H9 (cell line): ENCODE data around the gene STK11. TPM values are rescaled to one million over a fixed set of nuclear protein-coding genes. Genes with fewer than 3 reads are reported as not detected.
A peak's percentile ranks its signal among the peaks of the same experiment; 100 is the strongest.

Source experiments
- DNase-seq: peaks from one replicate; pipeline ENCODE4 v3.0.0-alpha.2; 2017
- H2AFZ ChIP-seq: one replicate; pipeline ENCODE4 v1.6.1; 2013; ENCODE audit warnings: mild to moderate bottlenecking, low read length, control low read depth, moderate library complexity
- H2AK5ac ChIP-seq: 2 replicates; pipeline ENCODE4 v1.6.1; 2013; ENCODE audit warnings: low read length, control low read depth, mixed read lengths; ENCODE audit not compliant: insufficient read length
- H2BK120ac ChIP-seq: one replicate; pipeline ENCODE4 v1.6.1; 2013; ENCODE audit warnings: low read depth, mild to moderate bottlenecking, low read length, control low read depth, inconsistent platforms; ENCODE audit not compliant: poor library complexity, severe bottlenecking
- H2BK12ac ChIP-seq: 2 replicates; pipeline ENCODE4 v1.6.1; 2013; ENCODE audit warnings: low read length, control low read depth, mixed read lengths, low read depth; ENCODE audit not compliant: insufficient read length
- H2BK15ac ChIP-seq: 2 replicates; pipeline ENCODE4 v1.6.1; 2013; ENCODE audit warnings: low read depth, low read length, control low read depth
- H2BK20ac ChIP-seq: one replicate; pipeline ENCODE4 v1.6.1; 2013; ENCODE audit warnings: low read depth, mild to moderate bottlenecking, low read length, control low read depth, inconsistent platforms; ENCODE audit not compliant: poor library complexity, severe bottlenecking
- H2BK5ac ChIP-seq: 2 replicates; pipeline ENCODE4 v1.6.1; 2013; ENCODE audit warnings: low read length, control low read depth, mixed read lengths; ENCODE audit not compliant: insufficient read length
- H3K14ac ChIP-seq: 2 replicates; pipeline ENCODE4 v1.6.1; 2013; ENCODE audit warnings: low read length, control low read depth; ENCODE audit not compliant: insufficient read depth
- H3K18ac ChIP-seq: 2 replicates; pipeline ENCODE4 v1.6.1; 2013; ENCODE audit warnings: low read depth, mild to moderate bottlenecking, mixed read lengths, low read length, control low read depth; ENCODE audit not compliant: insufficient read length
- H3K23ac ChIP-seq: 2 replicates; pipeline ENCODE4 v1.6.1; 2013; ENCODE audit warnings: low read length, control low read depth, mixed read lengths, low read depth; ENCODE audit not compliant: insufficient read length
- H3K23me2 ChIP-seq: 2 replicates; pipeline ENCODE4 v1.6.1; 2013; ENCODE audit warnings: low read depth, mild to moderate bottlenecking, mixed read lengths, low read length, control low read depth; ENCODE audit not compliant: insufficient read length, poor library complexity, severe bottlenecking
- H3K27ac ChIP-seq: 2 replicates; pipeline ENCODE4 v1.5.1; 2013; ENCODE audit warnings: low read length, control low read depth, mixed read lengths, low read depth; ENCODE audit not compliant: insufficient read length
- H3K27me3 ChIP-seq: 2 replicates; pipeline ENCODE4 v1.6.1; 2013; ENCODE audit warnings: low read length, control low read depth, inconsistent platforms; ENCODE audit not compliant: insufficient read depth
- H3K4ac ChIP-seq: 2 replicates; pipeline ENCODE4 v1.6.1; 2013; ENCODE audit warnings: low read depth, mild to moderate bottlenecking, control low read depth, inconsistent platforms, low read length, moderate library complexity
- H3K4me1 ChIP-seq: 2 replicates; pipeline ENCODE4 v1.6.1; 2013; ENCODE audit warnings: low read length, control low read depth, inconsistent platforms; ENCODE audit not compliant: insufficient read depth
- H3K4me2 ChIP-seq: 2 replicates; pipeline ENCODE4 v1.6.1; 2013; ENCODE audit warnings: low read length, control low read depth, mixed read lengths; ENCODE audit not compliant: insufficient read length, insufficient read depth
- H3K56ac ChIP-seq: 2 replicates; pipeline ENCODE4 v1.6.1; 2013; ENCODE audit warnings: low read depth, mild to moderate bottlenecking, mixed read lengths, low read length, control low read depth; ENCODE audit not compliant: insufficient read length
- H3K79me1 ChIP-seq: 2 replicates; pipeline ENCODE4 v1.6.1; 2013; ENCODE audit warnings: low read depth, mild to moderate bottlenecking, moderate library complexity, low read length, control low read depth, inconsistent platforms; ENCODE audit not compliant: insufficient read depth, poor library complexity, severe bottlenecking
- H3K79me2 ChIP-seq: 2 replicates; pipeline ENCODE4 v1.6.1; 2013; ENCODE audit warnings: low read length, control low read depth, inconsistent platforms; ENCODE audit not compliant: insufficient read depth
- H3K9ac ChIP-seq: 2 replicates; pipeline ENCODE4 v1.6.1; 2013; ENCODE audit warnings: low read length, control low read depth, mixed read lengths; ENCODE audit not compliant: insufficient read length; ENCODE audit errors: extremely low read depth
- H3K9me3 ChIP-seq: one replicate; pipeline ENCODE4 v1.6.1; 2013; ENCODE audit warnings: low read depth, low read length, inconsistent platforms; ENCODE audit not compliant: control insufficient read depth
- H3T11ph ChIP-seq: one replicate; pipeline ENCODE4 v1.6.1; 2013; ENCODE audit warnings: mild to moderate bottlenecking, low read length, control low read depth, inconsistent platforms
- H4K20me1 ChIP-seq: one replicate; pipeline ENCODE4 v1.6.1; 2013; ENCODE audit not compliant: control insufficient read depth, insufficient read length, insufficient read depth
- H4K5ac ChIP-seq: 2 replicates; pipeline ENCODE4 v1.6.1; 2013; ENCODE audit warnings: low read depth, mild to moderate bottlenecking, mixed read lengths, low read length, control low read depth; ENCODE audit not compliant: insufficient read length
- H4K8ac ChIP-seq: replicated peaks from 2 replicates; pipeline ENCODE4 v1.6.1; 2013; ENCODE audit warnings: low read length, control low read depth, mixed read lengths, low read depth; ENCODE audit not compliant: insufficient read length
- H4K91ac ChIP-seq: 2 replicates; pipeline ENCODE4 v1.6.1; 2013; ENCODE audit warnings: low read depth, mild to moderate bottlenecking, moderate library complexity, mixed read lengths, low read length, control low read depth; ENCODE audit not compliant: insufficient read length
- H3K27ac Mint-ChIP-seq, 3 experiments: 2 replicates in 2 of 3; 3 replicates in 1 of 3; pipeline ENCODE4 v1.8.0; 2020 to 2021; ENCODE audit warnings: mixed read lengths in 3 of 3, mild to moderate bottlenecking in 1 of 3, moderate library complexity in 1 of 3
- H3K27me3 Mint-ChIP-seq: 2 replicates; pipeline ENCODE4 v1.8.0; 2021; ENCODE audit warnings: low read depth, mild to moderate bottlenecking, moderate library complexity, mixed read lengths
- H3K36me3 Mint-ChIP-seq, 3 experiments: 2 replicates in 2 of 3; 3 replicates in 1 of 3; pipeline ENCODE4 v1.8.0; 2020 to 2021; ENCODE audit warnings: low read depth in 3 of 3, mixed read lengths in 3 of 3; ENCODE audit not compliant: insufficient read depth in 1 of 3
- H3K4me1 Mint-ChIP-seq, 2 experiments: 2 replicates each; pipeline ENCODE4 v1.8.0; 2020; ENCODE audit warnings: mixed read lengths in 2 of 2
- H3K4me3 Mint-ChIP-seq, 2 experiments: 2 replicates in 1 of 2; 3 replicates in 1 of 2; pipeline ENCODE4 v1.8.0; 2020 to 2021; ENCODE audit warnings: mild to moderate bottlenecking in 2 of 2, mixed read lengths in 2 of 2, moderate library complexity in 1 of 2
- H3K9me3 Mint-ChIP-seq, 2 experiments: 2 replicates in 1 of 2; 3 replicates in 1 of 2; pipeline ENCODE4 v1.8.0; 2020; ENCODE audit warnings: mild to moderate bottlenecking in 2 of 2, mixed read lengths in 2 of 2, moderate library complexity in 1 of 2
- CTCF ChIP-seq: fragments of 200-600 bp; sonication (generic); conservative IDR thresholded peaks from 3 replicates; pipeline ENCODE4 v1.8.0; 2021; ENCODE audit warnings: antibody characterized with exemption, mild to moderate bottlenecking
- WGBS: extraction: QIAGEN DNeasy Blood & Tissue Kit; methylation state at CpG from one replicate; pipeline ENCODE4 v1.1.7; 2013; ENCODE audit warnings: missing lambda C conversion rate, low lambda C conversion rate, mixed read lengths; ENCODE audit not compliant: insufficient read length; ENCODE audit errors: extremely low coverage; 5-methylcytosine and 5-hydroxymethylcytosine counted together
- total RNA-seq: library from RNA; stranded (reverse); gene quantifications from 2 replicates; pipeline ENCODE4 v1.2.1, GENCODE V29; 2021

STK11 gene
- total RNA-seq, 1 experiment from 2014 or later, result 74.3 TPM

DNA sequence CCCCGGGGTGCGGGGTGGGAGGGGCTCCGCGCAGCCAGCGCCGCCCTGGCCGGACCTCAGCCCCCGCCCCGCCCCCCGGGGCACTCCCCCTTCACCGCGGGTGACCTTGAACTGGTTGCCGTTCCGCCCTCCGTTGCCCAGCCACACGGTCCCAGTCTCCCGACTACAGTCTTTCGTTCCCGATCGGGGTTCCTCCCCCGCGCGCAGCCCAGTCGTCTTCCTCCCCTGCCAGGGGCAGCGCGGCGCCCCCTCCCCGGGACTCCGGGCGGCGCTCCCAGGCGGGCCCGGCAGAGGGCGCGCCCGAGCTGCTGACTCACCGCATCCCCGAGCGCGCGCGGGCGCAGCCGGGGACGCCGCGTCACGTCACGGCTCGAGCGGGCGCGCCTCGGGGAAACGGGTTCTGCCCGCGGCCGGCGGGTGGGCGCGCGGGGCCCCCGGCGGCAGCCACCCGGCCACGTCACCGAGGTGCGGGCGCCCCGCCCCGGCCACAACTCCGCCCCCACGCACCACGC is 43.3 kb downstream of the STK11 start:
- H3K27me3 ChIP-seq, result no peaks in the 10 kb centered on the region
- no peak overlapping the region for H2BK12ac ChIP-seq
- H3K4ac ChIP-seq, result no peak overlapping the region
- no peaks in the 10 kb centered on the region for H3K27me3 Mint-ChIP-seq
- no peak for DNase-seq
- no peak overlapping the region for H3K18ac ChIP-seq
- H3K4me1 ChIP-seq, result no peaks in the 10 kb centered on the region; the same call in 1 of the 2 replicates
- WGBS, result no CpG with 5 or more reads among the region's 74 CpGs
- no peaks in the 10 kb centered on the region for H3K9me3 ChIP-seq
- no peak overlapping the region for H3K27ac ChIP-seq
- peak; percentile 72 for TF ChIP-seq CTCF
- H4K8ac ChIP-seq, result no peak overlapping the region
- H3T11ph ChIP-seq, result no peak overlapping the region
- H2BK15ac ChIP-seq, result no peak overlapping the region
- H4K5ac ChIP-seq, result no peak overlapping the region
- no peaks in the 10 kb centered on the region for H4K20me1 ChIP-seq
- H3K56ac ChIP-seq, result no peak overlapping the region
- no peak overlapping the region for H3K9ac ChIP-seq
- H3K79me2 ChIP-seq, result peaks cover 11% of the 10 kb centered on the region; the same call in 1 of the 2 replicates
- peak overlapping the region; percentile 86; the same call in 1 of the 2 replicates for H3K14ac ChIP-seq
- no peak overlapping the region for H2BK20ac ChIP-seq
- no peak overlapping the region for H2BK5ac ChIP-seq
- peak overlapping the region; percentile 4 for H3K4me2 ChIP-seq
- H4K91ac ChIP-seq, result no peak overlapping the region
- no peaks in the 10 kb centered on the region for H3K9me3 Mint-ChIP-seq
- H3K27ac Mint-ChIP-seq, result peak overlapping the region; percentile 82 to 96 (median 90); a peak in 5 of 7 replicates
- no peak overlapping the region for H2AFZ ChIP-seq
- H3K23ac ChIP-seq, result no peak overlapping the region
- H2BK120ac ChIP-seq, result no peak overlapping the region
- H3K79me1 ChIP-seq, result no peaks in the 10 kb centered on the region
- peaks cover 7 to 26% (median 13%) of the 10 kb centered on the region in 3 experiments; a peak in 6 of 7 replicates for H3K36me3 Mint-ChIP-seq
- H2AK5ac ChIP-seq, result no peak overlapping the region
- peaks cover 2 to 18% of the 10 kb centered on the region in 2 experiments for H3K4me1 Mint-ChIP-seq
- H3K23me2 ChIP-seq, result peaks cover 12% of the 10 kb centered on the region
- peak overlapping the region; percentile 81 to 88 for H3K4me3 Mint-ChIP-seq
